Prostate gland (tissue), 2 donors: Measurements from ENCODE around the gene DLG2.

Experiments
- POLR2A ChIP-seq: fragments of 450-650 bp; IDR thresholded peaks from one replicate; pipeline ENCODE4 v1.6.1; 2016; ENCODE audit warnings: antibody characterized with exemption, mild to moderate bottlenecking
- TF ChIP-seq, protein P1 (sequence below), 4 experiments: fragments of 200-600 bp in 2 of 4; fragments of 450-650 bp in 2 of 4; sonication (generic) in 2 of 4; IDR thresholded peaks; 1 replicate in 3 of 4; 2 replicates in 1 of 4; pipeline ENCODE4 v1.5.1; 2016 to 2019; ENCODE audit warnings: antibody characterized with exemption in 4 of 4, mild to moderate bottlenecking in 2 of 4, moderate library complexity in 2 of 4

DNA sequence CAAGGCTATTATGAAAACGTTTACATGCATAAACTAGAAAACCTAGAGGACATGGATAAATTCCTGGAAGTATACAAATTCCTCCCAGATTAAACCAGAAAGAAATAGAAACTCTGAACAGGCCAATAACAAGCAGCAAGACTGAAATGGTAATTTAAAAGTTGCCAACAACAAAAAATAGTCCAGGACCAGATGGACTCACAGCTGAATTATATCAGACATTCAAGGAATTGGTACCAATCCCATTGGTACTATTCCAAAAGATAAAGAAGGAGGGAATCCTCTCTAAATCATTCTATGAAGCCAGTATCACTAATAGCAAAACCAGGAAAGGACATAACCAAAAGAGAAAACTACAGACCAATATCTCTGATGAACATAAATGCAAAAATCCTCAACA lies 236.0 kb downstream of the DLG2 start:
- TF ChIP-seq, protein P1, sequence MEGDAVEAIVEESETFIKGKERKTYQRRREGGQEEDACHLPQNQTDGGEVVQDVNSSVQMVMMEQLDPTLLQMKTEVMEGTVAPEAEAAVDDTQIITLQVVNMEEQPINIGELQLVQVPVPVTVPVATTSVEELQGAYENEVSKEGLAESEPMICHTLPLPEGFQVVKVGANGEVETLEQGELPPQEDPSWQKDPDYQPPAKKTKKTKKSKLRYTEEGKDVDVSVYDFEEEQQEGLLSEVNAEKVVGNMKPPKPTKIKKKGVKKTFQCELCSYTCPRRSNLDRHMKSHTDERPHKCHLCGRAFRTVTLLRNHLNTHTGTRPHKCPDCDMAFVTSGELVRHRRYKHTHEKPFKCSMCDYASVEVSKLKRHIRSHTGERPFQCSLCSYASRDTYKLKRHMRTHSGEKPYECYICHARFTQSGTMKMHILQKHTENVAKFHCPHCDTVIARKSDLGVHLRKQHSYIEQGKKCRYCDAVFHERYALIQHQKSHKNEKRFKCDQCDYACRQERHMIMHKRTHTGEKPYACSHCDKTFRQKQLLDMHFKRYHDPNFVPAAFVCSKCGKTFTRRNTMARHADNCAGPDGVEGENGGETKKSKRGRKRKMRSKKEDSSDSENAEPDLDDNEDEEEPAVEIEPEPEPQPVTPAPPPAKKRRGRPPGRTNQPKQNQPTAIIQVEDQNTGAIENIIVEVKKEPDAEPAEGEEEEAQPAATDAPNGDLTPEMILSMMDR (IDR thresholded peaks at IDR 0.05) = no peak
- TF ChIP-seq POLR2A = no peak
